Measurements from ENCODE around the gene PCBP1. TPM values are rescaled to one million over a fixed set of nuclear protein-coding genes. Genes with fewer than 3 reads are reported as not detected.
A peak's percentile ranks its signal among the peaks of the same experiment; 100 is the strongest.
"Not testable (repeated sequence)": the region's sequence is repeated elsewhere in the genome, so short reads cannot be mapped to it uniquely, and the experiment has no call there.

PCBP1 gene
- total and polyA plus RNA-seq, 7 donors, result 423 to 746 (median 530) TPM

DNA sequence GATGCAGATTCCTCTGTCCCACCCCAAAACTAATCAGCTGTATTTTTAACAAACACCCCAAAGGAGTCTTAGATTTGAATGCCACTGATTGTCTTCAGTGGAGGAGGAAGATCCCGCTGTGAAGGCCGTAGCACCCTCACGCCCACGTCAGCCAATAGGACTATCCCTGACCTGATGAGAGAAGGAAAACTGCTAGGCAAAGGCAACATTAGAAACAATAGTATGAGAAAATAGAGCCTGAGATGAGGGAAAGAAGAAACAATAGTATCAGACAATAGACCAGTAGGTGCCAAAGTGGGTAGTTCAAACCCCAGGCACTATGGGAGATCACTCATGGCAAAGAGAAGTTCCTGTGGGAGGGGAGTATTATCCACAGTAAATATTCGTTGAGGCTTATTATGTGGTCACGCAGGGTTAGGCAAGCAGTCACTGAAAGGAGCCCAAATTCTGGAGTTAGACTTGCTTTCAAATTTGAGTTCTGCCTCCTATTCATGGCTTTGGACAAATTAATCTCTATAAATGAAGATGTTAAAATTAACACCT lies 2.8 kb downstream of the PCBP1 start:
- peaks cover 14% of the 10 kb centered on the region for H3K4me1 ChIP-seq
- H3K9me3 ChIP-seq, result no peaks in the 10 kb centered on the region
- WGBS, 3 donors, result 31 to 53% (median 42%) methylated on average over 6 of the region's 6 CpGs
- TF ChIP-seq, protein P1, sequence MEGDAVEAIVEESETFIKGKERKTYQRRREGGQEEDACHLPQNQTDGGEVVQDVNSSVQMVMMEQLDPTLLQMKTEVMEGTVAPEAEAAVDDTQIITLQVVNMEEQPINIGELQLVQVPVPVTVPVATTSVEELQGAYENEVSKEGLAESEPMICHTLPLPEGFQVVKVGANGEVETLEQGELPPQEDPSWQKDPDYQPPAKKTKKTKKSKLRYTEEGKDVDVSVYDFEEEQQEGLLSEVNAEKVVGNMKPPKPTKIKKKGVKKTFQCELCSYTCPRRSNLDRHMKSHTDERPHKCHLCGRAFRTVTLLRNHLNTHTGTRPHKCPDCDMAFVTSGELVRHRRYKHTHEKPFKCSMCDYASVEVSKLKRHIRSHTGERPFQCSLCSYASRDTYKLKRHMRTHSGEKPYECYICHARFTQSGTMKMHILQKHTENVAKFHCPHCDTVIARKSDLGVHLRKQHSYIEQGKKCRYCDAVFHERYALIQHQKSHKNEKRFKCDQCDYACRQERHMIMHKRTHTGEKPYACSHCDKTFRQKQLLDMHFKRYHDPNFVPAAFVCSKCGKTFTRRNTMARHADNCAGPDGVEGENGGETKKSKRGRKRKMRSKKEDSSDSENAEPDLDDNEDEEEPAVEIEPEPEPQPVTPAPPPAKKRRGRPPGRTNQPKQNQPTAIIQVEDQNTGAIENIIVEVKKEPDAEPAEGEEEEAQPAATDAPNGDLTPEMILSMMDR (IDR thresholded peaks at IDR 0.05), result no peak
- H3K27me3 ChIP-seq (ENCODE audit: insufficient read depth in 3 of 3, low read length in 2 of 3), result no peaks in the 10 kb centered on the region
- peaks cover 0 to 3% of the 10 kb centered on the region in 2 donors for H3K36me3 ChIP-seq (ENCODE audit: insufficient read depth in 1 of 2, low read depth in 1 of 2)
- ATAC-seq (no peak), DNase-seq (no peak)
- peak overlapping the region; percentile 100 for H3K27ac ChIP-seq
- H3K4me3 ChIP-seq, result peak overlapping the region; percentile 96
- intact Hi-C loops (cut with DNase I), result loop anchor here in 1 of 2 donors (2.0 to 5.0 kb wide), 3 partner anchors 33 to 178 kb away; no protein-coding TSS in a partner anchor

DNA sequence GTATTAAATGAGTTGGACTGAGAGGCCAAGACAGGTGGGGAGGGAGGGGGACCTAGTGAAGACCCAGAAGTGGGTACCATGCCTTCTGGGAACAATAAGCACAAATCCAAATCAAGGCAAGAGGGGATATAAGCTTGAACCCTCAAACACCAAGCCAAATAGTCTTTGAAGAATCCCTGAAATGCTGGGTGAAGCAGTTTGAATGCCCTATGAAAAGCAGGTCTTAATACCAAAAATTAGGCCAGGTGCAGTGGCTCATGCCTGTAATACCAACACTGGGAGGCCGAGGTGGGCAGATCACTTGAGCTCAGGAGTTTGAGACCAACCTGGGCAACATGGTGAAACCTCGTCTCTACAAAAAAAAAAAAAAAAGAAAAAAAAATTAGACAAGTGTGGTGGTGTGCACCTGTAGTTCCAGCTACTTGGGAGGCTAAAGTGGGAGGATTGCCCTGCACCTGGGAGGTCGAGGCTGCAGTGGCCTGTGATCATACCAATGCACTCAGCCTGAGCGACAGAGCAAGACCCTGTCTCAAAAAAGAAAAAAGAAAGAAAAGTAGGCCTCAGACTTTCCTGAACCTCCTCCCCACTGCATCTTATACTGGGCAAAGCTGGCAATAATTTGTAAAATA lies 3.5 kb downstream of the PCBP1 start:
- no peaks in the 10 kb centered on the region for H3K27me3 ChIP-seq (ENCODE audit: insufficient read depth in 3 of 3, low read length in 2 of 3)
- H3K4me1 ChIP-seq, result peaks cover 12% of the 10 kb centered on the region
- DNase-seq (no peak), ATAC-seq (no peak)
- peaks cover 0 to 3% of the 10 kb centered on the region in 2 donors for H3K36me3 ChIP-seq (ENCODE audit: insufficient read depth in 1 of 2, low read depth in 1 of 2)
- H3K27ac ChIP-seq, result peak overlapping the region; percentile 100
- H3K9me3 ChIP-seq, result no peaks in the 10 kb centered on the region
- no peak overlapping the region for H3K4me3 ChIP-seq
- intact Hi-C loops (cut with DNase I), result no loop called here
- TF ChIP-seq, protein P1 (IDR thresholded peaks at IDR 0.05), result no peak
- WGBS, 3 donors, result 88 to 94% (median 89%) methylated on average over 4 of the region's 4 CpGs

DNA sequence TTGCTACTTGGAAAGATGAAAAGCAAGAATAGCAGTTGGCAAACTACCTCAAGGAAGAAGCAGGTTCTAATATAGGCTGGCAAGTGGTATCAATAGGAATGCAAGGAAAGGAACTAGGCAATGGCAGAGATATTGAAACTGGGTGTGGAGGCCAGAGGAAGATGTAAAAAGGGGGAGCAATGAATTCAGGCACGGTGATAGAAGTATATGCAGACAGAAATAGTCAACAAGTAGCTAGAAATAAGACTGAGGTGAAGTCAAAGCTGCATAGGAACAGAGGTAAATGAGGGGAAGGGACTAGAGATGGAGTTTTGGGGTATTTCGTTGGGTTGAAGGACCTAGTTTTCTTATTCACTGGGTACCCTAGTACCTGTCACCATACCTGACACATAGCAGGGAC lies 4.1 kb downstream of the PCBP1 start:
- peak overlapping the region; percentile 100 for H3K27ac ChIP-seq
- WGBS, 3 donors, result 61 to 81% (median 65%) methylated on average over 2 of the region's 2 CpGs

DNA sequence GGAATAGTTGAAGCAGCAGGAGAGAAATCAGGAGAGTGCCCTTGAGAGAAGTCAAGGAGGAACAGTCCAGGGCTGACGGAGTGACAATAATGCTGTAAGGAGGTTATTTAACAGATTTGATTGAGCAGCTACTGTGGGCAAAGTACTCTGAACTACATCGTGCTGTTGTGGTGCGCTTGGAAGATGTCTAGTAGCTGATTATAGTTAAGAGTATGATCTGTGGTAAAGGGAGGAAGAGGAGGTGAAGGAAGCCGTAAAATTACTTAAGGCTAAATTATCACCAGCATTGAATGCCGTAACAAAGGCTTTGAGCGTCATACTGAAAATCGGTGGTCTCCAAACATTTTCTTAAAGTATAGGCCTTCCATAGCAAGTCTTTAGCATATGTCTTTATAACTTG lies 4.5 kb downstream of the PCBP1 start:
- ATAC-seq (no peak), DNase-seq (no peak)
- H3K4me1 ChIP-seq, result peaks cover 13% of the 10 kb centered on the region
- H3K36me3 ChIP-seq (ENCODE audit: insufficient read depth in 1 of 2, low read depth in 1 of 2), result peaks cover 0 to 3% of the 10 kb centered on the region in 2 donors
- WGBS, 3 donors, result 84 to 94% (median 89%) methylated on average over 7 of the region's 7 CpGs
- intact Hi-C loops (cut with DNase I), result no loop called here
- H3K9me3 ChIP-seq, result no peaks in the 10 kb centered on the region
- no peaks in the 10 kb centered on the region for H3K27me3 ChIP-seq (ENCODE audit: insufficient read depth in 3 of 3, low read length in 2 of 3)
- no peak overlapping the region for H3K4me3 ChIP-seq
- TF ChIP-seq, protein P1 (IDR thresholded peaks at IDR 0.05), result no peak
- H3K27ac ChIP-seq, result peak overlapping the region; percentile 100

More for the DNA sequence above, 4.1 kb downstream of the PCBP1 start:
- H3K9me3 ChIP-seq, result no peaks in the 10 kb centered on the region
- ATAC-seq (no peak), DNase-seq (no peak)
- H3K4me1 ChIP-seq, result peaks cover 13% of the 10 kb centered on the region
- no peaks in the 10 kb centered on the region for H3K27me3 ChIP-seq (ENCODE audit: insufficient read depth in 3 of 3, low read length in 2 of 3)
- intact Hi-C loops (cut with DNase I), result no loop called here
- peaks cover 0 to 3% of the 10 kb centered on the region in 2 donors for H3K36me3 ChIP-seq (ENCODE audit: insufficient read depth in 1 of 2, low read depth in 1 of 2)
- H3K4me3 ChIP-seq, result no peak overlapping the region
- TF ChIP-seq, protein P1 (IDR thresholded peaks at IDR 0.05), result no peak

DNA sequence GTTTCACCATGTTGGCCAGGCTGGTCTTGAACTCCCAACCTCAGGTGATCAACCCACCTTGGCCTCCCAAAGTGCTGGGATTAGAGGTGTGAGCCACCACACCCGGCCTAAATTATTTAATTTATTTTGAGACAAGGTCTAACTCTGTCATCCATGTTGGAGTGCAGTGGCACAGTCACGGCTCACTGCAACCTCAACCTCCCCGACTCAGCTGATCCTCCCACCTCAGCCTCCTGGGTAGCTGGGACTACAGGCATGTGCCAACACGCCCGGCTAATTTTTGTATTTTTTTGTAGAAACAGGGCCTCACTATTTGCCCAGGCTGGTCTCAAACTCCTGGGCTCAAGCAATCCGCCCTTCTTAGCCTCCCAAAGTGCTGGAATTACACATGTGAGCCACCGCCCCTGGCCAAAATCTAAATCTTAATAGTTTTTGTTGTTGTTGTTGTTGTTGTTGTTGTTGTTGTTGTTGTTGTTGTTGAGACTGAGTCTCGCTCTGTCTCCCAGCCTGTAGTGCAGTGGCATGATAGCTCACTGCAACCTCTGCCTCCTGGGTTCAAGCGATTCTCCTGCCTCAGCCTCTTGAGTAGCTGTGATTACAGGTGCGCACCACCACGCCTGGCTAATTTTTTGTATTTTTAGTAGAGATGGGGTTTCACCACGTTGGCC lies 5.4 kb downstream of the PCBP1 start:
- H3K27ac ChIP-seq, result peak overlapping the region; percentile 100
- H3K9me3 ChIP-seq; H3K36me3 ChIP-seq (ENCODE audit: insufficient read depth in 1 of 2, low read depth in 1 of 2); ATAC-seq; intact Hi-C loops (cut with DNase I); DNase-seq; H3K4me3 ChIP-seq; H3K27me3 ChIP-seq (ENCODE audit: insufficient read depth in 3 of 3, low read length in 2 of 3): not testable (repeated sequence)
- WGBS, 3 donors, result 91 to 95% (median 92%) methylated on average over 12 of the region's 12 CpGs
- H3K4me1 ChIP-seq, result peaks cover 13% of the 10 kb centered on the region

Measured in psoas muscle (tissue), 8 donors.